ENCODE measurements around the gene PCDHGA1. TPM values are rescaled to one million over a fixed set of nuclear protein-coding genes. Genes with fewer than 3 reads are reported as not detected.

PCDHGA1 gene
- total RNA-seq, 2 experiments from 2014 or later = 0.04 to 0.06 TPM

DNA sequence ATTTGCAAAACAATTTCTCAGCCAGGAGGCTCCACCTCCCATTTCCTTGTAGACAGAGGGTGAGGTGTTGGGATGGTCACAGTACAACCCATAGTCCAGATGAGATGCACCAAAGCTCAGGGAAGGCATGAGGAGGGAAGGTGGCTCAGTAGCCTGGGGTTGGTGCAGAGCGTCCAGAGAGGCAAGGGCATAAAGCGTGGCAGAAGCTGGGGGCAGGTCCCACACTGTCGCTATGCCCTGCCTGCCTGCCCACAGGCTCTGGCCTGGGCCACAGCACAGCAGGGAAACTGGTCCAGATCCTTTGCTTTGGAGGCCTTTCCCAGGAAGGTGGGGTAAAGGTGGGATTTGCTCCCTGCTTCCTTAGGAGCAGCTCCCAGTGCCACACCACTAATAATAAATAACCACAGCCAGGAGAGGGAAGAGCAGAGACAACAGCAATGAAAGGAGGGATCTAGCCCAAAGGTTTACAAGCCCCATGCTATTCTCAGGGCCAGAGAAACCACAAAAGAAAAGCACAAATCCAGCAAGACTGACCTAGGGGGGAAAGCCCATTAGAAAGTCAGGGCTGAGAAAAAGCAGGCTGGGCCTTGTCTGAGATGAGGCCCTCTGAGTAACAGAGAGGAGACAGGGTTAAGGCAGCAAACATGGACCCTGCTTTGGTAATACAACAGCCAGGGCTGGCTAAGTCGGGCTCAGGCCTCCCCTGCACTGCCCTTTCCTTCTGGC lies 185.8 kb downstream of the PCDHGA1 start:
- POLR2A ChIA-PET = no interaction called here
- CTCF ChIA-PET = interaction anchor here (1.2 kb wide), 1 partner anchor 51 kb away, joined by 7 read pairs; no protein-coding TSS in a partner anchor

DNA sequence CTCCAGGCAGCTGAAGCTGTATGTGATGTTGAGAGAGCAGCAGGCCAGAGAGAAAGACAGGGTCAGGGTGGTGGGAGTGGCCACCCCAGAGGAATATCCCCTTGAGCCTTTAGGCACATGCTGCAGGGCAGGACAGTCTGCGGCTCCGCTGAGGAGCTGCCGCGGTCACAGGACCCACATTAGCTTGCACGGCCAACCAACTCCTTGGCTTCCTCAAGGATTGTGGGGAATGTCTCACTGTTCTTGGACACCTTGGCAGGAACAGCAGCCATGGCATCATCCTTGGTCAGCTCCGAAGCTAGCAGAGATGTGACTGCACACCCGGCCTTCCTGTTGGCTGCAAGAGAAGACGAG lies 186.3 kb downstream of the PCDHGA1 start:
- POLR2A ChIA-PET = no interaction called here
- CTCF ChIA-PET = interaction anchor here (1.2 kb wide), 1 partner anchor 51 kb away, joined by 7 read pairs; no protein-coding TSS in a partner anchor

DNA sequence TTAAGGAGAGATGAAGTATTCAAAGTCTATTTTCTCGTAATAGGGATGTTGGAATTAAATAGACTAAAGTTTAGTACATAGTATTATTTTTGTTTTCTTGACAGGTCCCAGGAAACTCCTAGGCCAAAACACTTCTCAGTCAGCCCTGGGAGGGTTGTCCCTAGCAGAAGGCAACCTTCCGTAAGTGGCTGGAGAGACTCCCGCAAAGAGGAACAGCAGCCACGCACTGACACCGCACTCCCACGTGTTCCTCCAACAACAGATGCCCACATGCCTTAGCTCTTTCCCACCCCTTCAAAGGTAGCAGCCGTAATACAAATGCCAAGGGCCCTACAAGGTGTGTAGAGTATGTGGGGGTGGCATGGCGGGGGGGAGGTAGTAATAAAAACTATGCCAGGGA lies 187.0 kb downstream of the PCDHGA1 start:
- POLR2A ChIA-PET = no interaction called here
- CTCF ChIA-PET = interaction anchor here (1.0 to 1.2 kb wide), 3 partner anchors 41 to 95 kb away, joined by 3 to 7 read pairs (median 3); no protein-coding TSS in a partner anchor

DNA sequence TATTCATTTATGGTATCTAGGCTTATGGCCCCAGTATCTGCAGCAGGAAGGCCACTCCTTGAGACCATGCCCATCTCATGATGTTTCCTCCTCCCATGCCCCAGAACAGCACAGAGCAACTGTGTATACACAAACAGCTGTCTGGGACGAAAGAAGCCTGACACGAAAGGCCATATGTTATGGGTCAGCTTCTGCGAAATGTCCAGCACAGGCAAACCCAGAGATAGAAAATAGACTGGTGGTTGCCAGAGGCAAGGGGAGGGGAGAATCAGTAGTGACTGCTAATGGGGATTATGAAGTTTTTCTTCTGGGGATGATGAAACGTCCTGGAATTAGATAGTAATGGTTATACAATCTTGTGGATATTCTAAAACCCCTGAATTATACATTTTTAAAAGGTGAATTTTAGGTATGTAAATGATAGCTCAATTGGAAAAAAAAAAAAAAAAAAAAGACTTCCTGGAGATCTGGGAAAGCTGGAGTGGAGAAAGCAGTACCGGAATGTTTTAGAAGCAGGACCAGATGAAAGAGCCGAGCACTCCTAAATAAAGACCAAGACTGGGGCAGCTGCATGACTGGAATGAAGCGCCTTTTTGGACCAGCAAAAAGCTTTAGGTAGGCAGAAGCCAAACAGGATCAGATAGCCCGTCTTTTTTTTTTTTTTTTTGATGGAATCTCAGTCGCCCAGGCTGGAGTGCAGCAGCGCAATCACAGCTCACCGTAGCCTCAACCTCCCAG lies 187.7 kb downstream of the PCDHGA1 start:
- CTCF ChIA-PET = interaction anchor here (1.0 to 1.1 kb wide), 2 partner anchors 40 to 96 kb away, joined by 3 read pairs; no protein-coding TSS in a partner anchor
- POLR2A ChIA-PET = no interaction called here

DNA sequence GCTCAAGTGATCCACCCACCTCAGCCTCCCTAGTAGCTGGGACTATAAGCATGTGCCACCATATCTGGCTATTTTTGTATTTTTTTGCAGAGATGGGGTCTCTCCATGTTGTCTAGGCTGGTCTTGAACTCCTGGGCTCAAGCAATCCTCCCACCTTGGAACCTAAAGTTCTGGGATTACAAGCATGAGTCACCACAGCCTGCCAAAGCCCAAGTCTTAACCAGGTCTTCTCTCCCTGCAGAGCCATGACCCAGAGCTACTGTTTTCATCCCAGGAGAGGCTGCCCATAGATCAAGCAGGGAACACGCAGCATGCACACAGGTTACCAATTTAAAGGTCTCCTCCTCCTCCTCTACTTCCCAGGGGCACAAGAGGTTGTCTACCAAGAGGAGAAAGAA lies 188.3 kb downstream of the PCDHGA1 start:
- ChIA-PET POLR2A (no interaction called here), CTCF (no interaction called here)

GRCh38 chr5:141519605-141520565 lies 189.6 kb downstream of the PCDHGA1 start:
- ChIA-PET CTCF (interaction anchor here (2.0 kb wide), 1 partner anchor 38 kb away, joined by 10 read pairs; no protein-coding TSS in a partner anchor), POLR2A (no interaction called here)

DNA sequence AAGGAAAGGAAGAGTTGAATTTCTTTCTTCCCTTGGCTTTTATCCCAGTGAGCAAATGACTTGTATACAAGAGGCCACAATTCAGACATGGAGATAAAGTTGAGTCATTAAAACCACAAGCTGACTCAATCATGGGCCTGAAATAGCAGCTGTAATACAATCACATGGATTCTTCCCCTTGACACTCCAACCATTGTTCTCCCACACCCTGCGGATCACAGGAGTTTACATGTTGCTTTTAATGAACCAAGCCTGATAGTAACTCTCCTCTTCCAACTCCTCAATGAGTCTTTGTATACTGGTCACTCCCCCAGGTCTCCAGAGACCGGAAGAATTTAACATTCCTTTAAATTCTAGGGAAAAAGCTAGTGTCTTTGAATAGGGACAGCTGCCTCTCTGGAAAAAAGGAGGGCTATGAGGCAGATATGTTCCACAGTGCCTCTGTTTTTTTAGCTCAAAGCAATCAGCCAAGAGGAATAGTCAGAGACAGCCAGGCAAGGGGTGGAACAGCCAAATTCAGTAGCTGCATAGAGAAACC lies 191.0 kb downstream of the PCDHGA1 start:
- POLR2A ChIA-PET = interaction anchor here (0.5 kb wide), 1 partner anchor 41 kb away, joined by 5 read pairs; no protein-coding TSS in a partner anchor
- CTCF ChIA-PET = interaction anchor here (1.1 to 3.7 kb wide), 7 partner anchors 9 to 131 kb away, joined by 3 to 14 read pairs (median 5); partner anchors contain the start of gene PCDHGA10

- CTCF ChIA-PET = interaction anchor here (1.0 to 3.7 kb wide), 8 partner anchors 10 to 132 kb away, joined by 3 to 14 read pairs (median 4); partner anchors contain the start of genes PCDHGA10, PCDHGA11 and PCDHGB7
- POLR2A ChIA-PET = no interaction called here
These were observed 192.0 kb downstream of the PCDHGA1 start for GRCh38 chr5:141522301-141522700.

GRCh38 chr5:141523991-141524390 lies 193.7 kb downstream of the PCDHGA1 start:
- ChIA-PET CTCF (interaction anchor here (0.7 to 3.7 kb wide), 16 partner anchors 9 to 208 kb away, joined by 3 to 14 read pairs (median 4); partner anchors contain the start of genes DIAPH1, PCDHGA10, PCDHGA12 and PCDHGB5), POLR2A (no interaction called here)

DNA sequence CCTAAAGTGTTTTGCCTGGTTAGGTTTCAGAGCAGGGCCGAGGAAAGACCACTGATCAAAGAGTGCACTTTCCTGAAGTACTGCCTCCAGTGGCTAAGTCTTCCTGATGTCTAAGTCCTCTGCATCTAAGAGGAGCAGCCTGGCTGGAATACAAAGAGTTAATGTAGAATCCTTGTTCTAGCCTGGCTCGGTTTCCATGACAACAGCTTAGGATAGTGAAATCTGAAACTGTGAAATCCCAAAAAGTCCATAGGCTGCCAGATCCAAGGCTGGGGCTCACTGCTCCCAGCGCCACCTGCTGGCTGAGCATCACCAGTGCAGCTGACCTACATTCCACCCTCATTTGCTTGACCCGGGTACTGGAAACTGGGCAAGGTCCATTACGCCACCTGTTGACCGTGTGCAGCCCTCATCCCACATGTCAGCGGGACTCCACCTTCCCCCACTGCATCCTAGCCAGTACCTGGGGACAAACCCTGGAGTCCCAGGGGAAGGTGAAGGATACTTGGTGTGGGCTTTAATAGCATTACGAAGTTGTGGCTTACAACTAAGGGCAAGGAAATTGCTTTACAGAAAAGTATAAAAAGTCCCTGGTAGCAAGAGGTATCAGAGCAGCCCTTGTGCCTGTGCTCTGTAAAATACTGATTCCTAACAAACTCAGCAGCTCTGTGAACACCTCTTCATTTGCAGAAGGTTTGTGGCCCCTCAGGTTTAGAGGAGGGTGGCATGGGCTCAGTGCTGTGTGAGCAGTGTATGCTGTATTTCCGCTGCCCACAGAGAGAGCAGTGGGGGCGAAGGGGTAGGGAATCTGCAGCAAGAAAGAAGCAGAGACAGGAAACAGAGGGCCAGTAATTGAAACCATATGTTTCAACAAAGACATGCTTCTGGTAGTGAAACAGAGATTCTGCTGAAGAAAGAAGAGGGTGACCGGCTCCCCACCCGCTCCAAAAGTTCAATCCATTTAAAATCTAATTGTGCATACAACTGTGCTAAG lies 194.6 kb downstream of the PCDHGA1 start:
- CTCF ChIA-PET = interaction anchor here (0.6 to 3.7 kb wide), 16 partner anchors 10 to 414 kb away, joined by 3 to 14 read pairs (median 4); partner anchors contain the start of genes PCDHGA10, PCDHGA12 and PCDHGB5
- POLR2A ChIA-PET = no interaction called here

- ChIA-PET POLR2A (no interaction called here), CTCF (interaction anchor here (0.6 to 0.8 kb wide), 2 partner anchors 11 to 415 kb away, joined by 3 read pairs; no protein-coding TSS in a partner anchor)
These were observed 195.3 kb downstream of the PCDHGA1 start for GRCh38 chr5:141525653-141526052.

- POLR2A ChIA-PET = no interaction called here
- CTCF ChIA-PET = interaction anchor here (0.6 to 0.7 kb wide), 2 partner anchors 15 to 29 kb away, joined by 3 to 4 read pairs; no protein-coding TSS in a partner anchor
These were observed 197.1 kb downstream of the PCDHGA1 start for GRCh38 chr5:141527426-141527825.

DNA sequence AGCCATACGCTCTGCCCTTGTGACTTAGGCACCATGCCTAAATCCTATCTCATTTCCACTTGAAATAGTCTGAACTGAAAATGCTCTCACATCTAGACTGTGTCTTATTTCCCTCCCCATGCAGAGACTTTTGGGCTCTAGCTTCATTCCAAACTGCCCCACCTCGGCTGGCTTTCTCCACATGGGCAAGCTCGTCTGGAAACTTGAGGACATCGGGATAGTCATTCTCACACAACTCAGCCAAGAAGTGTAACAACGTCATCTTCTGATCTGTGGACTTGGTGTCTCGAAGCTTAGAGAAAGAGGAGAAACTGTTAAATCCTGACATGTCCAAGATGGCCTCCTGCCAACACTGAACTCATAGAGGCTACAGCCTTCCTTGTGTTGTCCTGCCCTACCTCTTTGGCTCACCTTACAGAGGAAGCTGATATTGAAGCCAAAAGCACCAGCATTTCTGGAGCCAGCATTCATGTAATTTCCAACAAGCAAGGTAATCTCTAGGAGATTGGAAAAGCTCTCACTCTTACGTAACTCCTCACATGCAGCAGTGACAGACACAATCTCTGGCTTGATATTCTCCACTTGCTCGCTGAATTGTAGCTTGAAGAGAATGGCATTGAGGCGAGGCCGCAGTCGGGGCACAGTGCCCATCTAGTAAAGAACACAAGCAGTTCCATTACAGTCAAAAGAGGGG lies 198.1 kb downstream of the PCDHGA1 start:
- ChIA-PET POLR2A (no interaction called here), CTCF (interaction anchor here (0.7 kb wide), 1 partner anchor 28 kb away, joined by 3 read pairs; no protein-coding TSS in a partner anchor)

GRCh38 chr5:141529002-141529401 lies 198.7 kb downstream of the PCDHGA1 start:
- CTCF ChIA-PET = no interaction called here
- POLR2A ChIA-PET = no interaction called here

DNA sequence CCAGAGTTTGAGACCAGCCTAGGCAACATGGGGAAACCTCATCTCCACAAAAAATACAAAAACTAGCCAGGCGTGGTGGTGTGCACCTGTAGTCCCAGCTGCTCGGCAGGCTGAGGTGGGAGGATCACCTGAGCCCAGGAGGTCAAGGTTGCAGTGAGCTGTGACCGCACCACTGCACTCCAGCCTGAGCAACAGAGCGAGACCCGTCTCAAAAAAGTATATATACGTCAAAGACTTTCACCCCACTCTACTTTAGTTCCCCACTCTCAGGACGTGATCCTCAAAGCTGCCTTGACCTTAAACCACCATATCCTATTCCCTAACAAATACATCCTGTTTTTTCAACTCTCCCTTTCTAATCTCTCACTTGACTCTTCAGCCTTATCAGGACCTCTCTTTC lies 199.6 kb downstream of the PCDHGA1 start:
- POLR2A ChIA-PET = no interaction called here

DNA sequence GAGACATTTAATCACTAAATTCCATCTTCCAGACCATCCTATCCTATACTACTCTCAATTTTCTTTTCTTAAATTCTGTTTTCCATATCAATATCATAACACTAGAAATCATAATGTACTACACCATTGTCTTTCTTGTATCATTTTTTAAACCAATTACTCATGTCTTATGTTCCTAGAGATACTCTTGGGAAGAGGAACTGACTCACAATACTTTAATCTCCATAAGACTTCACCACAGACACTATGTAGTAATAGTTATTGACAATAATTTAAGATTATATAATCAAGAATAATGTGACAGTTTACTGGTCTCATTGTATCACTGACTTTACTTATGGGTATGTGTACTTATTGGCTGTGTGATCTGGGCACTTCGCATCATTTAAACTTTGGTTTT lies 202.4 kb downstream of the PCDHGA1 start:
- POLR2A ChIA-PET = no interaction called here
- CTCF ChIA-PET = interaction anchor here (1.5 kb wide), 1 partner anchor 12 kb away, joined by 5 read pairs; no protein-coding TSS in a partner anchor

More for the DNA sequence above, 199.6 kb downstream of the PCDHGA1 start:
- CTCF ChIA-PET = no interaction called here

- POLR2A ChIA-PET = no interaction called here
- CTCF ChIA-PET = interaction anchor here (1.1 to 1.5 kb wide), 2 partner anchors 13 to 24 kb away, joined by 3 to 5 read pairs; no protein-coding TSS in a partner anchor
These were observed 203.6 kb downstream of the PCDHGA1 start for GRCh38 chr5:141533897-141534296.
